DMS79 (cell line): ENCODE measurements around the gene FRYL.

Experiments
- DNase-seq: peaks from one replicate; lab custom pipeline; 2025; lab: John Stamatoyannopoulos, UW

FRYL gene

GRCh38 chr4:48556268-48556667 is 223.8 kb downstream of the FRYL start:
- no peak for DNase-seq

DNA sequence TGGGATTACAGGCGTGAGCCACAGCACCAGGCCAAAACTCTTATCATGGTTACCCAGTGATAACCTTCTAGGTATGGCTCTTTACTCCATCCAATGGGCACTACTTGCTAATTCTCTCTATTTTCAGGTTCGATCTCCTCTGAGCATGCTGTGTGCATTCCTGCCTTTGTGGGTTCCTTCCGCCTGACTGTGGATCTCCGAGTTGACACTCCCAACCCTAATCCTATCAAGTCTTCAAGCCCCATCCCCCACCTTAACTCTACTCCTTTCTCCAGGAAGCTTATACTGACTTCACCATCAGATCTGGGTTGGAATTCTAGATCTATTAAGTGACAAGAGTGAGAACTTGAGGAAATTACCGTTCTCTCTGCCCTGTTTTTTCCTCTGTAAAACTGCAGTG is 225.5 kb downstream of the FRYL start:
- DNase-seq = no peak

GRCh38 chr4:48553720-48554119 is 226.4 kb downstream of the FRYL start:
- DNase-seq = no peak

DNA sequence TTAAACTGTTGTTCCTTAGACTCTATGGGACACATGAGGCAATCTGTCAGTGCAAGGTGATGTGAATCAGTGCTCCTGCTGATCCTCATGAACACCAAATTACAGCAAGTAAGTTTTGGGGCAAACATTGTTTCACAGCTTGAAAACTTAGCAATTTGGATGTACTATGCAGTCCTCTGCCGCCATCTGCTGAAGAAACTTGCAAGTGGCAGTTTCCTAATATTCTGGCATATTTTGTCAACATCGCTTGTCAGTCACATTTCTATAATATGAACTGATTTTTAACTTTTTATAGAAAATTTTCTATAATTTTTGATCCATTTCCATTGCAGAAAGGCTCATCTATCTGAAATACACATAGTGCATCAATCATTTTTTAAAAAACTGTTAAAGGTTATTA is 233.7 kb downstream of the FRYL start:
- peak; percentile 9 for DNase-seq

DNA sequence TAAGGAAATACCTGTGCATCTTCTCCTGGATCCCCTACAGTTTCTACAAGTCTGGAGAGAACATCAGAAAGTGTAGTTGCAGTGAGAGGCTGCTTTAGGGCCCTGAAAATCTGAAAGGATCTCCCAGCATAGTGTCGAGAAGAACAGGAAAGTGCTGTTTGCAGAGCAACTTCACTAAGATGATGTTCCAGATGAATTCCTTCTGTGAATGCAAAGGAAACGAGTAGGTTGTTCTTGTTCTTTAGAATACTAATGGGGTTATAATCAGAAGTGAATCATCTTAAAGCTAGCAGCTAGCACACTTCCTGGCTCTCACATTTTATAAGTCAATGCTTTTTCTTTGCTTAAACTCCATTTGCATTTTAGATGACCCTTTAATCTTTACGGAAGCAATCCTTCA is 236.3 kb downstream of the FRYL start:
- DNase-seq = no peak

- DNase-seq = no peak
Measured at GRCh38 chr4:48542888-48543287, 237.2 kb downstream of the FRYL start.

- no peak for DNase-seq
Measured at GRCh38 chr4:48539597-48539996, 240.5 kb downstream of the FRYL start.

DNA sequence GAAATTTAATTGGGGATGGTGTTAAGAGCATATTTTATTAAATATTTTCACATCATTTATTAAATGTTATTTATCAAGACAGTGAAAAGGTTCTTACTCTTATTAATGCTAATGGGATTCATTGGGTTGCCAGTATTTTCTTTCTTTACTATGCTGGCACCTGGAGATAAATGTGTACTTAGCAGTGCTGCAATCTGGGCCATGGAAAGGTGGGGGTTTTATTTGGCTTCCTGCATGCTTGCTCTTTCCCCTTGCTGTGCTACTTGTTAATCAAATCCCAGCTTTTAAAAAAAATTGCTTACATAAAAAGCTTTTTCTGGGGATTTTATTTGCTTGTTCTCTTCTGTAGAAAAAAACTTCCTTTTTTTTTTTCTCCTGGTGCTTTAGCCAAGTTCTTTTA is 241.7 kb downstream of the FRYL start:
- DNase-seq = no peak

DNA sequence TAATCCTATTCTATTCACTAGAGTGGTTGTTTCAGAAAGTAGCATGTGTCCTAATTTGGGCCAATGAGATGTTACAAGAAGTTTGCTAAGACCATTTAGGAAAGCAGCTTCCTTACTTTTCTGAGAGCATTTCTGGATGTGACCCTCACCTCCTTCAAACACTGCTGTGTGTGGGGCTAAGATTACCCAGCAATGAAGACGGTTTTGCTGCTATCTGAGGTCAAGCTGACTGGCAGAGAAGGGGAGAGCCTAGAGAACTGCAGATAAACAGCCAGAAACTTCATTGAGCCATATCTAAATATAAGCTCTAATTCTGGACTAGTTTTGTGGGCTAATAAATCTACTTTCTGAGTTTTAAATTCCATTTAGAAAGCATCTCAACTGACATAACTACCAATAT is 253.7 kb downstream of the FRYL start:
- DNase-seq = no peak

DNA sequence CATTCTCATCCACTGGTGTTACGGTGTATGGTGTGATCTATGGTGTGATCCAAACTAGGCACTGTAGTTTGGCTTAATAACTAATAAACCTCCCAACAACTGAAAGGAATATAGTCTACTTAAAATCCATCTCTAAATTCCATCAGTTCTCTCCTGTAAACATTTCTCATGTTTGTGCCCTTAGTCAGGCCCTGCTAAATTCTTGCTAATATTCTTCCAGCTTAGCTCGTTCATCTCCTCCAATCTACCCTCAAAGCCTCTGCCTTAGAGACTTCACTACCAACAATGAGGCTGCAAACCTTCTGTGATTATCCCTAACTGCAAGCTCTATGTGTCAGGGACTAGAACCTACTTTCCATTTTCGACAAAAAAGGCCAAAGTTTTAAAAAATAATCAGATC is 261.9 kb downstream of the FRYL start:
- no peak for DNase-seq

- DNase-seq = no peak
Measured at GRCh38 chr4:48509543-48509942, 270.5 kb downstream of the FRYL start.

DNA sequence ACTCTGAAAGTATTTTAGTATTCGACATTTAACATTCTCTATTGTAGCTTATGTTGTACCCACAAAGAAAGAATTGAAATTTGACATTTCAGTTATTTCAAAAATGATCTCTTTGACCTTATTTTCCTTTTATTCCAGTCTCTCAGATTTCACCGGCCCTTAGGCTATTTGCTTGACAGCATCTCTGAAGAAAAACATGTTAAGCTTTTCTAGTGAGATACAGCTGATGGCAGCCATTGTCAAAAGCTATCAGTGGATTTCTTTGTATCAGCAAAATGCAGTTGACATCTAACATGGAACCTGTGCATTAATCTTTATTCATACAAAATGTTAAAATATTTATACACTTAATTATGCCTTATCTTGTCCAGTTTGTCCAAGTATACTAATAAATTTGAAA is 273.4 kb downstream of the FRYL start:
- no peak for DNase-seq

GRCh38 chr4:48504352-48504751 is 275.7 kb downstream of the FRYL start:
- no peak for DNase-seq

GRCh38 chr4:48504026-48504330 is 276.1 kb downstream of the FRYL start:
- no peak for DNase-seq

GRCh38 chr4:48503233-48504025 is 276.6 kb downstream of the FRYL start:
- no peak for DNase-seq

- no peak for DNase-seq
Measured at GRCh38 chr4:48499551-48500066, 280.5 kb downstream of the FRYL start.

- DNase-seq = no peak
Measured at GRCh38 chr4:48498895-48499294, 281.2 kb downstream of the FRYL start.

GRCh38 chr4:48495941-48496340 is 284.1 kb downstream of the FRYL start:
- no peak for DNase-seq

DNA sequence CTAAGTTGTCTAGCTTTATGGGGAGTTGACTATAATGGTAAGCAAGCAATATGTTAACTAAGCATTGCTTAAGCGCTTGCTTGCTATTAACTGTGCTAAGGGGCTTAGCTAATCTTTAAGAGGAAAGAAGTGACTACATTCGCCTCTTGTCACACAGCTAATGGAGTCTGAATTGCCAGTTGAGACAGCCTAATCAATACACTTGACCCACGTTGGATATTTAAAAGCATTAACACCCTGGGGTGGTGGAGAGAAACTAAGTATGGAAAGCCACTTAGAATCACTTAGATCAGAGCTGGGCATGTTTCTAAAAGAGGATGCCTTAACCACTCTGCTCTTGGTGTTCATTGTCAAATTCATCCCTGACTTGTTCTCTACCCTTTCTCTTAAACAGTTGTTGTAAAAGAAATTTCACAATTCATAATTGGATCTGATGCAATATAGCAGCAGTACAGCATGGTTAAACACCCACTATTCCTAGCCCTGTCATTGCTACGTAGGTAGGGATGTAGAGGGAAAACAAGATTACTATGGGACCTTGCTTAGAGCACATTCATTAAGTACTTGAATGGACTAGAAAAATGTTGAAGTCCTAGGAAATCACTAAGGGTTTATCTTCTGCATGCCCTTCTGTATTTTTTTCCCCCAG is 286.5 kb downstream of the FRYL start:
- DNase-seq = peak; percentile 72

GRCh38 chr4:48491514-48492176 is 288.4 kb downstream of the FRYL start:
- DNase-seq = no peak

DNA sequence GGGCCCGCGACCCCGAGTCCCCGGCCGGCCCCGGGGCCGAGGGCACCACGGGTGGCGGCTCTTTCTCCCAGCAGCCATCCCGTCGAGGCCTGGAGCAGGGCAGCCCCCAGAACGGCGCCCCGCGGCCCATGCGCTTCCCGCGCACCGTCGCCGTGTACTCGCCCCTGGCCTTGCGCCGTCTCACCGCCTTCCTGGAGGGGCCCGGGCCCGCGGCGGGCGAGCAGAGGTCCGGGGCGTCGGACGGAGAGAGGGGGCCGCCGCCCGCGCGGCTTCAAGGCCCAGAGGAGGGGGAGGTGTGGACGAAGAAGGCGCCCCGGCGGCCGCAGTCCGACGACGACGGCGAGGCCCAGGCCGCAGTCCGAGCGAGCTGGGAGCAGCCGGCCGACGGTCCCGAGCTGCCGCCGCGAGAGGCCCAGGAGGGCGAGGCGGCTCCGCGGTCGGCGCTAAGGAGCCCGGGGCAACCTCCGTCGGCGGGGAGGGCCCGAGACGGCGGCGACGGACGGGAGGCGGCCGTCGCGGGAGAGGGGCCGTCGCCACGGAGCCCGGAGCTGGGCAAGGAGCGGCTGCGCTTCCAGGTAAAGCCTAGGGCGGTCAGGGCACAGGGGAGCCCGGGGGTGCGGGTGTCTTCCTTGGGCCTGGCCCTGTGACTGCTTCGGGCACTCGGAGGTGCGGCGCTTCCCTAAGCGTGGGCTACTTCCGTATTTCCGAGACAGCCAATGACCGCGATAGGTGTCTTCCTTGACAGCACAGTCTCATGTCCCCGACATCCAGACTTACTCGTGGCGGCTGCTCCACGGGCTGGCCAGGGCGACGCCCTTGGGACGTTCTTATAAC is 289.2 kb downstream of the FRYL start:
- DNase-seq = no peak

GRCh38 chr4:48490012-48490679 is 289.9 kb downstream of the FRYL start, which contains the start of gene ZAR1:
Gene ZAR1, plus strand, starts transcription at chr4:48490252. Its CDS starts 40 bp downstream, at chr4:48490292.
- DNase-seq = no peak
